Endometrium (tissue), 2 donors: ENCODE data around the gene EFCAB11.

Experiments
- FAIRE-seq: peaks from 2 replicates; lab custom pipeline; 2012; peaks lifted over from hg19 to GRCh38; lab: Jason Lieb, UNC
- donor health status: control.
- donor health status: control.

EFCAB11 gene

GRCh38 chr14:89765346-89765745, 189.2 kb downstream of the EFCAB11 start:
- no peak for FAIRE-seq

- FAIRE-seq, result no peak
Observed at GRCh38 chr14:89760086-89760485, 194.4 kb downstream of the EFCAB11 start.

- no peak for FAIRE-seq
Observed at GRCh38 chr14:89757313-89757939, 197.1 kb downstream of the EFCAB11 start.

GRCh38 chr14:89755816-89756215, 198.7 kb downstream of the EFCAB11 start:
- no peak for FAIRE-seq

GRCh38 chr14:89753828-89754412, 200.6 kb downstream of the EFCAB11 start:
- no peak for FAIRE-seq

GRCh38 chr14:89750908-89751392, 203.6 kb downstream of the EFCAB11 start:
- no peak for FAIRE-seq

GRCh38 chr14:89750281-89750755, 204.2 kb downstream of the EFCAB11 start:
- no peak for FAIRE-seq

- FAIRE-seq, result no peak
Observed at GRCh38 chr14:89748004-89748403, 206.5 kb downstream of the EFCAB11 start.

GRCh38 chr14:89747126-89747525, 207.4 kb downstream of the EFCAB11 start:
- no peak for FAIRE-seq

GRCh38 chr14:89746654-89747053, 207.9 kb downstream of the EFCAB11 start:
- no peak for FAIRE-seq

- no peak for FAIRE-seq
Observed at GRCh38 chr14:89746135-89746534, 208.4 kb downstream of the EFCAB11 start.
